Measurements from ENCODE around the gene LOC101059915.

Gene LOC101059915

DNA sequence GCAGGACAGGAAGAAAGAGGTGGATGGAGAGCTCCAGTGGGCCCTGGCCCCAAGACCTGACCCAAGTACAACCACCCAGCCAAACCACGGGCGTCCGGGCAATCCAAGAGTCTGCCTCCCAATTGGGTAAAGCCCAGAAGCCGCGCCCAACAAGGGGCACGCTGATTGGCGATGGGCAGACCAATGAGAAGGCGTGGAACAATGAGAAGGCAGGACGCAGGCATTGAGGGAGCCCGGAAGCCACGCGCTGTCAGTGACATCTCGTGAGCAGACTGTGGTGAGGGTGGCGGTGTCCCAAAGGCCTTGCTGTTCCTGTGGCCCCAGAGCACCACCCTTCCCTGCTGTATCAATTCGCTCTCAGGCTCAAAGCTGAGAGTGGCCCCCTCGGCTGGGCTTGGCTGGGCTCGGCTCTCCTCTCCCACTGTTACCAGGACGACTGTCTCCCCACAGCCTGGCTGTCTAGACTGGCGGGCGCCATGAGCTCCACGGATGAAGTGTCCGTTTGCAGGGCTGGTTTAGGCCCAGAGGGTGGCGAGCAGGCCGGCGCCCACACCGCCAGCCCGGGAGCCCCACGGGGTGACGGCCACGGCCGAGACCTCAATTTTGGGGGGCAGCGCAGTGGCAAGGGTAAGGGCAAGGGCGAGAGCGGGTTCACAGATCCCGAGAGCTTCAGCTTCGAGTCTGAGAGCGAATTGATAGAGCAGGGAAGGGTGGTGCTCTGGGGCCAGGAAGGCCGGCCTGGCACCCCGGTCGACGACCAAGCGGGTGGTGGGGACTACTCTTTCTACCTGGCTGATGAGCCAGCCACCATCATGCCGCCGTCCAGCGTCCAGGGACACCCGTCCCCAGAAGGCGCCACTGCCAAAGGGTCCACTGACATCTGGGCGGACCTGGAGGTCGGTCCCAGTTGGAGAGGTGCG lies at the start of gene LOC101059915:
Gene LOC101059915 (plus strand): TSS at position 219 of the 920 bp plus-strand sequence.
- FAIRE-seq: no peak
- DNase-seq (ENCODE audit: insufficient read length, low spot score): no peak
- no peak for TF ChIP-seq POLR2A (IDR thresholded peaks at IDR 0.05; ENCODE audit: low read depth, low read length)

DNA sequence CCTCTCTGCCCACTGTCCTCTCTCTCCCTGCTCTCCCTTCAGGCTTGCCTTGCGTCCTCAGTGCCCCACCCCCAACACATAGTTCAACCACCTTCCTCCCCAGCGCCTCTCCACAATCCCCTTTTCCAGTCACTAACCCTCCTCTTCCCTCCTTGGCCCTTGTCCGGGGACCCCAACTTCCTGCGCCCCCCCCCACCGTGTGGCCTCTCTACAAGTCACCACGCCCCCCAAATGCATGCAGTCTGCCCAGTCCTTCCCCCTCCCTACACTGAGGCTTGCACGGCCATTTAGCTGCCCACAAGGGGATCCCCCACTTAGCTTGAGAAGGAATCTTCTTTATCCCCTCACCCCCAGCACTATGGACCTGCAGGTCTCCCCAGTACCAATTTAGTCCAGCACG lies 49.6 kb upstream of the LOC101059915 start:
- no peak for FAIRE-seq
- DNase-seq (ENCODE audit: insufficient read length, low spot score): no peak
- no peak for TF ChIP-seq POLR2A (IDR thresholded peaks at IDR 0.05; ENCODE audit: low read depth, low read length)

DNA sequence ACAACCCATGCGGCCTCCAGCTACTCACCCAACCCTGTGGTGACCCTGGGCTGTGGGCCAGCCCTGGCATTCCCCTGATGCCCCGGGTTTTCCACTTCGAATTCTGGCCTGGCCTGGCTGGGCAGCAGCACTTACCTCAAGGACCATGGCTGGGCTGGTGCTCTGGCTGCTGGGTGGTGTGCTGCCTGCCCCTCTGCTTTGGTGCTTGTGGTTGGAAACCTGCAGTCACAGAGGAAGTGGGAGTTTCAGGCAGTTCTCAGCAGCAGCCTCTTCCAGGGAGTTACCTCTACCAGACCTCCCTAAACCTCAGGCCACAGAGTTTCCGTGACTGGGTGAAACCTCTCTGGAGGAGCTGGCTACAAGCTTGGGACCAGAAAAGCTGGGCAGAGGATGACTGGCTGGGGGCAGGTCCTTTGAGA lies 49.0 kb upstream of the LOC101059915 start, which contains the start of gene CXCR3:
Gene CXCR3 (minus strand): TSS at position 209 of the 419 bp plus-strand sequence. CDS start 62 bp downstream, at position 147.
- TF ChIP-seq POLR2A (IDR thresholded peaks at IDR 0.05; ENCODE audit: low read depth, low read length): no peak
- FAIRE-seq (no peak), DNase-seq (ENCODE audit: insufficient read length, low spot score) (no peak)

DNA sequence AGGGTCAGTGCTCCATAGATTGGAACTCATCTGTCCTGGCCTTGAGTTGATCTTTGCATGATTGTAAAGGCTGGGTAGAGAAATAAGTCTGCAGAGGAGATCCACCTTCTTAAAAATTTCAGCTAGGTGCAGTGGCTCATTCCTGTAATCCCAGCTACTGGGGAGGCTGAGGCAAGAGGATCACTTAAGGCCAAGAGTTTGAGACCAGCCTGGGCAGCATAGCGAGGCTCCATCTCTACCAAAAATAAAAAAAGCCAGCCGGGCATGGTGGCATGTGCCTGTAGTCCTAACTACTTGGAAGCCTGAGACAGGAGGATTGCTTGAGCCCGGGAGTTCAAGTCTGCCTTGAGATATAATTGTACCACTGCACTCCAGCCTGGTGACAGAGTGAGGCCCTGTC lies 48.6 kb upstream of the LOC101059915 start:
- no peak for FAIRE-seq
- DNase-seq (ENCODE audit: insufficient read length, low spot score): no peak
- no peak for TF ChIP-seq POLR2A (IDR thresholded peaks at IDR 0.05; ENCODE audit: low read depth, low read length)

DNA sequence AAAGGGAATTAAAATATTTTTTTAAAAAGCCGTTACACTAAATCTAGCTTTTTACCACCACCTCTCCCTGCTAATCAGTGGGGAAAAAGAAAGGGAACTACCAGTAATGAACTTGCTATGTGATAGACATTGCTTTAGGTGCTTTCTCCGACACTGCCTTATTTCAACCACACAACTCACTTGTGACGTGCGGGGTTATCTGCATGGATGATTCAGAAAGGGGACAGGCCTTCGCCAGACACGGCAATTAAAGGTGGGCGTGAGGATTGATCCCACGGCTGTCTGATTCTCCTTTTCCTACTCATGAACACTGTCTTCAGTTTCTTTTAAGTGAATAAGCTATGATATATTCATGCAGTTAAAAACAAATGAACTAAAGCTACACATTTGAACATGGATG lies 48.2 kb upstream of the LOC101059915 start:
- no peak for DNase-seq (ENCODE audit: insufficient read length, low spot score)
- FAIRE-seq: no peak

DNA sequence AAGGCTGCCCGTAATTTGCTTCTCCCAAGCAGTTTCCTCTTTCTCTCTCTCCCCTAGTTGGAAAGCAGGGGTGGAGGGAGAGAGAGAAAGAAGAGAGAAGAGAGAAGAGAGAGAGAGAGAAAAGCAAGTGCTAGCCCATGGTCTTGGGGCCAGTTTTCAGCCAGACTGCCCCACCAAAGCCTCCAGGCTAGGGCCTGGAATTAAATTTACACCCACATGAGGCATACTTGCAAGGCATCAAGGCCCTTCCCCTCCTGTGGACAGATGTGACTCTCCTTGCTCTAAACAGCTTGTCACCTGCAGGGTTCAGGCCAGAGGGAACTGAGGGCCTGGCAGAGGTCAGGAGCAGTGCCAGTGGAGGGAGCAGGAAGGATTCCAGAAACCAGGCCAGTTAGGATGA lies 47.4 kb upstream of the LOC101059915 start:
- DNase-seq (ENCODE audit: insufficient read length, low spot score) (no peak), FAIRE-seq (no peak)
- TF ChIP-seq POLR2A (IDR thresholded peaks at IDR 0.05; ENCODE audit: low read depth, low read length): no peak

More for the DNA sequence above, 48.2 kb upstream of the LOC101059915 start:
- no peak for TF ChIP-seq POLR2A (IDR thresholded peaks at IDR 0.05; ENCODE audit: low read depth, low read length)

DNA sequence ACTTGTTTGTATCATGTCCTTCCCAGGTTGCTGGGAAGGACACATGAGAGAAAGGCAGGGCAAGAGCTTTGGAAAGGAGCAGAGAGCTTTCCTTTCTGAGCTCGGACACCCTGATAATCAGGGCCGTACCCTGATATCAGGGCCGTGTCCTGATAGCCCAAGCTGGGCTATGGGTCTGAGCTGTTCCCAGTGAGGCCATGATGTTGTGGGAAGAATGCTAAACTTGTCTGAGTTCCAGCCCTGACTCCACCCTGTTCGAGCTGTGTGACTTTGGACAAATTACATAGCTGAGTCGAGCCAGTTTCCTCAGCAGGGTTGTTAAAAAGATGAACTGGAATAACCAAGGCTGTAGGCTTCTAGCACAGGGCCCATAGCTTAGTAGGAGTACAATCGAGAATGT lies 45.7 kb upstream of the LOC101059915 start:
- DNase-seq (ENCODE audit: insufficient read length, low spot score) (no peak), FAIRE-seq (no peak)
- TF ChIP-seq POLR2A (IDR thresholded peaks at IDR 0.05; ENCODE audit: low read depth, low read length): no peak

DNA sequence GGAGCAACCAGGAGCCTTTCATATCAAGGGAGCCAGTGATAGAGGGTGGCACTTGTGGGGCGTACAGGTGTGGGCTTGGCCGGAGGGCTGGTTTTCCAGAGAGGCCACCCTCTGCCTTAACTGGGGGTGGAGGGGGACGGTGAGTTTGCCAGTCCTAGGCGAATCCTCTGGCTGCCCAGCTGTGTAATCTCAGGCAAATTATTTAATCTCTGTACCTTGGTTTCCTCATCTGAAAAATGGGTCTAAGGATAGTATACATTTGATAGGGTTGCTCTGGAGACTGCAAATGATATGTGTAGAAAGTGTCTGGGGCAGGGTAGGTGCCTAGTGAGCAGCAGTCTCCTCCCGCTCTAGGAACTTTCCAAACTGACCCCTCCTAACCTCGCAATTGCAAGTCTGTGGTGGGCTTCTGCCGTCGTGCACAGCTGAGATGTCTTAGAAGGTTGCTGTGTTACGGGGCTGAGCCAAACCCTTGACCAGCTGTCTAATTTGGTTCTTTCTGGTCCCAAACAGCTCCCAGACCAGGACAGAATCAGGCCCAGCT lies 45.2 kb upstream of the LOC101059915 start:
- no peak for TF ChIP-seq POLR2A (IDR thresholded peaks at IDR 0.05; ENCODE audit: low read depth, low read length)
- no peak for DNase-seq (ENCODE audit: insufficient read length, low spot score)
- FAIRE-seq: no peak

DNA sequence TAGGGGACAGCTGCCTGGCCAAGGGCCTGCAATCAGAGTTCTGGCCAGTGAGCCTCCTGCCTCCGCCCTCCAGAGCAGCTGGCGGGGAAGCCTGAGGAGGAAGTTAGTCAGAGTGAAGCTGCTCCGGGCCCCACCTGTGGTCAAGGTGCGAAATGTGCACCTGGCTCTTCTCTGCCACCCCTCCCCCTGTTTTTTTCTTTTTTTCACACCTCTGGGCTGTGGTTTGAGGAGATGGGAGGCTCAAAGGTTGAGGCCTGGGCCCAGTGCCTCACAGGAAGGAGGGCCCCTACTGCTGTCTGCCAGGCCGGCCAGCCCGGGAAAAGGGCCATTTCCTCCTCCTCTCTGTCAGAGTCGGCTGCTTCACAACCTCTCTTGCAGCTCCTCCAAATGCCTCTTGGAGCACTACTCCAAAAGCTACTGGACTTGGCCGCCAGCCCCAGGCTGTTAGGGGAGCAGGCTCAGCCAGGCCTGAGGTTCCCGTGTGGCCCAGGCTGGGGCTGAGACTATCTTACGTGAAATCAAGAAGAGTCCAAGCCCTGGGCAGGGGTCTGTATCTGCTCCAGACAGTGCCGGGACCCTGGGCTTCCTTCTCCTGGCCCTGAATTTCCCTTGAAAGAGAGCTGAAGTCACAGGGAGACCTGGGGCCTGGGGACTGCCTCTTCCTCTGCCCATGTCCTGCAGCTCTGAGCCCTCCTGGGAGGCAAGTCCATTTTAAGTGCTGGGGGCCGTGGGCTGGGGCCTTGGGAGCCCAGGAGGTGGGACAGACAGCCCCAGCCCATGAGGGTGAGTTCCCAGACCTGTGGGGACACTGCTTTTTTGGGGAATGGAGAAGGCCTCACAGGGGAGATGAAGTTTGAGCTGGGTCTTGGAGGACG lies 44.5 kb upstream of the LOC101059915 start:
- FAIRE-seq (peak; percentile 43), DNase-seq (ENCODE audit: insufficient read length, low spot score) (peak; percentile 40)
- no peak for TF ChIP-seq POLR2A (IDR thresholded peaks at IDR 0.05; ENCODE audit: low read depth, low read length)

DNA sequence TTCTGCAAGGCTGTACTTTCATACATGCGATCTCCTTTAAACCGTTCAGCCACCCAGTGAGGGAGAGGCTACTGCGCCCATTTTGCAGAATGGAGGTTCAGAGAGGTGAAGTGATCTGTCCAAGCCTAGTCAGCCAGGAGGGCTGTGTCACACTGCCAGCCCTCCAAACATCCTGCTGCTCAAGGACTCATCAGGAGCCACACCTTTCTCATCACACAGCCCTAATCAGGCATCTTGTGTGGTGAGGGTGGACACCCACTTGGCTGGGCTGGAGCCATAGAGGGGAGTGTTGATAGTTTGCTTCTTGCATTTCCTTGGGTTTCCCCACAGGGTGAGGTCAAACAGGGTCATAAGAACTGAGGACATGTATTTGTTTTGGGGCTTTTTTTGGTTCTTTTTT lies 43.6 kb upstream of the LOC101059915 start:
- TF ChIP-seq POLR2A (IDR thresholded peaks at IDR 0.05; ENCODE audit: low read depth, low read length): no peak
- DNase-seq (ENCODE audit: insufficient read length, low spot score): no peak
- FAIRE-seq: no peak

DNA sequence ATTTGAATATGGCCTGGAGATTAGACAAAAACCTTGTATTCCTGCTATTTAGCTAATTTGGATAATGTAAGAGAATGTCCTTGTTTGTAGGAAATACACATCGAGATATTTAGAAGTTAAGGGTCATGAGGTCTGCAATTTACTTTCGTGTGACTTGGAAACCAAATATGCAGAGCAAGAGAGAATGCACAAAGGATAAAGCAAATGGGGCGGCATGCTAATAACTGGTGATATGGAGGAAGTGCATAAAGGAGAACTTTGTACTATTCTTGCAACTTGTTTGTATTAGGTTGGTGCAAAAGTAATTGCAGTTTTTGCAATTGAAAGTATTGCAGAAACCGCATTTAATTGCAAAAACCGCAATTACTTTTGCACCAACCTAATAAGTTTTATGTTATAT lies 41.9 kb upstream of the LOC101059915 start:
- TF ChIP-seq POLR2A (IDR thresholded peaks at IDR 0.05; ENCODE audit: low read depth, low read length): no peak
- DNase-seq (ENCODE audit: insufficient read length, low spot score): no peak
- no peak for FAIRE-seq

DNA sequence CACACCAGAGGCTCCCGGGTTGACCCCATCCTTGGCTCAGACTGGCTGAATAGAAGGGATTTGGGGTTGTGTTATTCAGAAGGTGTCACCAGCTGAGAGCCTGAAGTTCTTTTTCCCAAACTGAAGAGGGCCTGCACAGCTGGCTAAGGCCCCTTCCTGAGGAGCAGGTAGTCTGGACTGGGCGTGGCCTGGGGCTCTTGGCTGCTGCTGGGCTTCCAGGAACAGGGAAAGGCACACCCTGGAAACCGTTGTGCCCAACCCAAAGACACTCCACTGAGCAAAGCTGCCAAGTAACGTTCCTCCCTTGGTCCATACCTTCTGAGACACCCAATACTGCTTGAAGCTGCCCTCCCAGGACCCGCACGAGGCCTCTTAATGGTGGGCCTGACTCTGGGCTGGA lies 40.8 kb upstream of the LOC101059915 start:
- no peak for TF ChIP-seq POLR2A (IDR thresholded peaks at IDR 0.05; ENCODE audit: low read depth, low read length)
- DNase-seq (ENCODE audit: insufficient read length, low spot score) (no peak), FAIRE-seq (no peak)

DNA sequence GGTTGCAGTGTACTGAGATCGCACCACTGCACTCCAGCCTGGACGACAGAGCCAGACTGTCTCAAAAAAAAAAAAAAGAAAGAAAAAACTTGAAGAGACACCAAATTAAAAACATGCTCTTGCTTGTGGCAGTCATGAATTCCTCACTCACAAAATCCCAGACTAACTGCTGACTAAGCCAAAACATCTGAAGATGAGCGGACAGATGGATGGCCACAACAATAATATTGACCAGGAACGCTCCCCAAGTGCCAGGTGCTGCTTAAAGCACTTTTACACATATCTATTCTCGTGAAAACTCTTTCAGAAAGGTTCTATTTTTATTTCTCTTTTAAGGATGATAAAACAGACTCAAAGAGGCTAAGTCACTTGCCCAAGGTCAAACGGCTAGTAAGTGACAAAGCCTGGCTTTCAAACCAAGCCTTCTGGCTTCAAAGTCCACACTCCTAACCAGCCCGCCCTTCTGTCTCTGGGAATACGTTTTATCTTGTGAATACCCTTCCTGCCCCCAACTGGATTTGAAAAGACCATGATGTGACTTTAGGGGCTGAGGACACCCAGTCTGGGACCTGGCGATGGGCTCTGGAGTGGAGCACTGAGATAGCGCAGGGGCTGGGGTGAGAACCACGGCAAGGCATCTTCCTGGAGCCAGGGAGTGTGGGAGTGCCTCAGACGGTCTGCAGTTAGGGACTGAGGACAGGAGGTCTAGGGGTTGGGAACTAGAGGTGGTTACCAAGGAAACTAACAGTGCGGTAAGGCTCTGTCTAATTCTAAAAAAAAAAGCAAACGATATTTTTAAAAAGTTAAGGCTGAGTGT lies 39.5 kb upstream of the LOC101059915 start:
- no peak for TF ChIP-seq POLR2A (IDR thresholded peaks at IDR 0.05; ENCODE audit: low read depth, low read length)
- FAIRE-seq (no peak), DNase-seq (ENCODE audit: insufficient read length, low spot score) (no peak)
